ENCODE results near the gene LRMDA. TPM values are rescaled to one million over a fixed set of nuclear protein-coding genes. Genes with fewer than 3 reads are reported as not detected.

Gene LRMDA
- total RNA-seq, 1 donor from 2014 or later, result 0.96 TPM

- H3K27me3 ChIP-seq, result no peaks in the 10 kb centered on the region
- no peaks in the 10 kb centered on the region for H3K36me3 ChIP-seq
- no peaks in the 10 kb centered on the region for H3K9me3 ChIP-seq
- H3K4me1 ChIP-seq, result no peaks in the 10 kb centered on the region
- no peak overlapping the region for H3K27ac ChIP-seq
- TF ChIP-seq CTCF (IDR thresholded peaks at IDR 0.05), result no peak
- no peak overlapping the region for H3K4me3 ChIP-seq
- DNase-seq (ENCODE audit: low spot score in 2 of 2), result no peak
- intact Hi-C loops (cut with DNase I), result no loop called here
Observed at GRCh38 chr10:75904499-75905283, 473.3 kb downstream of the LRMDA start.

GRCh38 chr10:75905490-75905889 is 474.1 kb downstream of the LRMDA start:
- Histone ChIP-seq H3K4me1 (no peaks in the 10 kb centered on the region), H3K27me3 (no peaks in the 10 kb centered on the region), H3K36me3 (no peaks in the 10 kb centered on the region), H3K9me3 (no peaks in the 10 kb centered on the region), H3K27ac (no peak overlapping the region), H3K4me3 (no peak overlapping the region)
- intact Hi-C loops (cut with DNase I), result no loop called here
- DNase-seq (ENCODE audit: low spot score in 2 of 2), result no peak
- TF ChIP-seq CTCF (IDR thresholded peaks at IDR 0.05), result no peak

GRCh38 chr10:75910032-75910431 is 478.6 kb downstream of the LRMDA start:
- intact Hi-C loops (cut with DNase I), result loop anchor here (1.0 kb wide), 1 partner anchor 510 kb away; no protein-coding TSS in a partner anchor
- peak; percentile 55 to 65 (median 65) for TF ChIP-seq CTCF (IDR thresholded peaks at IDR 0.05)
- Histone ChIP-seq H3K27me3 (no peaks in the 10 kb centered on the region), H3K36me3 (no peaks in the 10 kb centered on the region), H3K27ac (no peak overlapping the region), H3K4me1 (no peaks in the 10 kb centered on the region), H3K9me3 (no peaks in the 10 kb centered on the region), H3K4me3 (no peak overlapping the region)
- DNase-seq (ENCODE audit: low spot score in 2 of 2), result no peak

GRCh38 chr10:75911426-75911825 is 480.0 kb downstream of the LRMDA start:
- intact Hi-C loops (cut with DNase I), result no loop called here
- Histone ChIP-seq H3K27ac (no peak overlapping the region), H3K36me3 (no peaks in the 10 kb centered on the region), H3K27me3 (no peaks in the 10 kb centered on the region), H3K9me3 (no peaks in the 10 kb centered on the region), H3K4me3 (no peak overlapping the region), H3K4me1 (no peaks in the 10 kb centered on the region)
- TF ChIP-seq CTCF (IDR thresholded peaks at IDR 0.05), result no peak
- DNase-seq (ENCODE audit: low spot score in 2 of 2), result no peak

GRCh38 chr10:75916906-75917305 is 485.5 kb downstream of the LRMDA start:
- Histone ChIP-seq H3K4me1 (no peaks in the 10 kb centered on the region), H3K27ac (no peak overlapping the region), H3K9me3 (no peaks in the 10 kb centered on the region), H3K27me3 (no peaks in the 10 kb centered on the region), H3K4me3 (no peak overlapping the region), H3K36me3 (no peaks in the 10 kb centered on the region)
- intact Hi-C loops (cut with DNase I), result no loop called here
- no peak for TF ChIP-seq CTCF (IDR thresholded peaks at IDR 0.05)
- DNase-seq (ENCODE audit: low spot score in 2 of 2), result no peak

Measured in ascending aorta (tissue), 2 donors.